RWPE1 (cell line): ENCODE data around the gene ZNF746.

Source experiments
- CTCF ChIA-PET: fragments of 350-600 bp; sonication (Branson Sonifier 250); formaldehyde crosslinking; extraction: SDS; loops from one replicate; lab custom pipeline; 2021; lab: Yijun Ruan, JAX
- POLR2A ChIA-PET: fragments of 400-600 bp; formaldehyde crosslinking; extraction: SDS; loops from one replicate; lab custom pipeline; 2020; ENCODE audit warnings: antibody characterized with exemption; ENCODE audit not compliant: low non-redundant PET; lab: Yijun Ruan, JAX
- DNase-seq: peaks from one replicate; pipeline ENCODE4 v3.0.0; 2012; ENCODE audit warnings: low spot score
- H3K27ac ChIP-seq: fragments of 450-650 bp; 2 replicates; pipeline ENCODE4 v1.5.1; 2017
- CTCF ChIP-seq: fragments of 450-650 bp; conservative IDR thresholded peaks from 2 replicates; pipeline ENCODE4 v1.5.1; 2017; ENCODE audit warnings: low read depth, mild to moderate bottlenecking

Gene ZNF746

GRCh38 chr7:149463500-149464161 lies 34.0 kb downstream of the ZNF746 start:
- ChIA-PET POLR2A (no interaction called here), CTCF (no interaction called here)
- no peak for TF ChIP-seq CTCF
- no peak for DNase-seq
- no peak overlapping the region for H3K27ac ChIP-seq

- H3K27ac ChIP-seq = no peak overlapping the region
- TF ChIP-seq CTCF = no peak
- CTCF ChIA-PET = no interaction called here
- DNase-seq = no peak
- POLR2A ChIA-PET = no interaction called here
Measured at GRCh38 chr7:149462101-149462520, 35.5 kb downstream of the ZNF746 start.

- peak; percentile 87 for DNase-seq
- ChIA-PET CTCF (interaction anchor here (0.6 to 0.7 kb wide), 3 partner anchors 67 to 280 kb away, joined by 3 read pairs; no protein-coding TSS in a partner anchor), POLR2A (no interaction called here)
- peak; percentile 78 for TF ChIP-seq CTCF
- peak within 1 kb of the TSS; percentile 69 for H3K27ac ChIP-seq
Measured at GRCh38 chr7:149460493-149461277, 36.9 kb downstream of the ZNF746 start, which contains the start of gene ZNF777. TSS of gene ZNF777 (minus strand) at chr7:149461062. CDS start at chr7:149456022, 5,040 bp downstream.

- DNase-seq = peak; percentile 15
- ChIA-PET CTCF (interaction anchor here (0.6 to 0.7 kb wide), 3 partner anchors 45 to 175 kb away, joined by 3 read pairs; no protein-coding TSS in a partner anchor), POLR2A (no interaction called here)
- H3K27ac ChIP-seq = peak overlapping the region; percentile 69
- no peak for TF ChIP-seq CTCF
Measured at GRCh38 chr7:149459540-149460452, 37.8 kb downstream of the ZNF746 start.

- POLR2A ChIA-PET = no interaction called here
- peak overlapping the region; percentile 69 for H3K27ac ChIP-seq
- TF ChIP-seq CTCF = no peak
- CTCF ChIA-PET = interaction anchor here (0.7 kb wide), 2 partner anchors 45 to 174 kb away, joined by 3 read pairs; no protein-coding TSS in a partner anchor
- DNase-seq = no peak
Measured at GRCh38 chr7:149459201-149459539, 38.4 kb downstream of the ZNF746 start.

GRCh38 chr7:149458235-149458634 lies 39.4 kb downstream of the ZNF746 start:
- no peak for DNase-seq
- CTCF ChIA-PET = no interaction called here
- no peak for TF ChIP-seq CTCF
- POLR2A ChIA-PET = no interaction called here
- no peak overlapping the region for H3K27ac ChIP-seq
